HepG2 (cell line): ENCODE measurements around the gene RPS15A. TPM values are rescaled to one million over a fixed set of nuclear protein-coding genes. Genes with fewer than 3 reads are reported as not detected.
A peak's percentile ranks its signal among the peaks of the same experiment; 100 is the strongest.

Experiments used
- ATAC-seq: fragments of 200-7000 bp; cut with Tn5 transposase; 3 replicates; pipeline ENCODE4 v1.9.1; 2020; ENCODE audit warnings: mild to moderate bottlenecking, moderate library complexity
- BruUV-seq: library from RNA; stranded (reverse); fragments of 400-500 nt; replicated peaks from 2 replicates; lab custom pipeline; 2021; lab: Mats Ljungman, UMichigan
- CTCF ChIA-PET: fragments of 300-600 bp; formaldehyde crosslinking; extraction: SDS; loops from one replicate; lab custom pipeline; 2021; ENCODE audit warnings: low total read pairs, inconsistent platforms, low intra/inter-chr PET ratio; lab: Yijun Ruan, JAX
- POLR2A ChIA-PET: fragments of 350-600 bp; sonication (Branson Sonifier 250); formaldehyde crosslinking; loops from one replicate; lab custom pipeline; 2020; ENCODE audit warnings: antibody characterized with exemption, inconsistent platforms; lab: Yijun Ruan, JAX
- DNase-seq: peaks from one replicate; pipeline ENCODE4 v3.0.0-alpha.2; 2015; ENCODE audit warnings: low spot score
- FAIRE-seq: peaks from 3 replicates; lab custom pipeline; 2011; peaks lifted over from hg19 to GRCh38; lab: Jason Lieb, UNC
- H2AFZ ChIP-seq: one replicate; pipeline ENCODE4 v1.6.1; 2011; ENCODE audit warnings: low read length, inconsistent platforms
- H3K27ac ChIP-seq: fragments of 300-600 bp; 3 replicates; pipeline ENCODE4 v1.8.0; 2011; ENCODE audit warnings: mixed run types, mild to moderate bottlenecking, mixed read lengths, low read length, inconsistent platforms; ENCODE audit not compliant: insufficient read depth; ENCODE audit errors: extremely low read length
- H3K27me3 ChIP-seq, 2 experiments: fragments of 200-600 bp in 1 of 2; 2 replicates in 1 of 2; 3 replicates in 1 of 2; pipeline versions ENCODE4 v1.6.0 to v1.8.0; 2011; ENCODE audit warnings: low read length in 2 of 2, mild to moderate bottlenecking in 2 of 2, moderate library complexity in 2 of 2, inconsistent platforms in 1 of 2; ENCODE audit not compliant: insufficient read depth in 2 of 2, control insufficient read depth in 1 of 2
- H3K36me3 ChIP-seq, 2 experiments: fragments of 200-600 bp in 1 of 2; replicated peaks in 1 of 2; 2 replicates in 1 of 2; 3 replicates in 1 of 2; pipeline versions ENCODE4 v1.5.1 to v1.8.0; 2011; ENCODE audit warnings: low read length in 2 of 2, inconsistent platforms in 1 of 2; ENCODE audit not compliant: insufficient read depth in 2 of 2, control insufficient read depth in 1 of 2
- H3K4me1 ChIP-seq: 2 replicates; pipeline ENCODE4 v1.5.1; 2012; ENCODE audit warnings: low read length, inconsistent platforms; ENCODE audit not compliant: insufficient read depth
- H3K4me2 ChIP-seq: 2 replicates; pipeline ENCODE4 v1.6.0; 2011; ENCODE audit warnings: low read depth, low read length, inconsistent platforms
- H3K4me3 ChIP-seq, 3 experiments: fragments of 200-600 bp in 1 of 3; sonication (generic), shearing (Covaris generic) in 1 of 3; replicated peaks in 1 of 3; 2 replicates each; pipeline ENCODE4 v1.5.1; 2011 to 2016; ENCODE audit warnings: low read length in 3 of 3, inconsistent platforms in 2 of 3, low read depth in 2 of 3, mild to moderate bottlenecking in 2 of 3, control low read depth in 1 of 3, mixed read lengths in 1 of 3; ENCODE audit not compliant: insufficient read depth in 1 of 3
- H3K79me2 ChIP-seq: one replicate; pipeline ENCODE4 v1.6.1; 2011; ENCODE audit warnings: low read length, inconsistent platforms; ENCODE audit not compliant: insufficient read depth
- H3K9ac ChIP-seq: 2 replicates; pipeline ENCODE4 v1.6.0; 2011; ENCODE audit warnings: mild to moderate bottlenecking, low read depth, low read length, inconsistent platforms; ENCODE audit not compliant: insufficient read depth
- H3K9me3 ChIP-seq: 2 replicates; pipeline ENCODE4 v1.5.1; 2012; ENCODE audit warnings: mild to moderate bottlenecking, low read length
- H4K20me1 ChIP-seq: 2 replicates; pipeline ENCODE4 v1.6.0; 2011; ENCODE audit warnings: inconsistent platforms, mild to moderate bottlenecking, low read length, moderate library complexity; ENCODE audit not compliant: insufficient read depth
- BORCS8-MEF2B ChIP-seq: sonication (generic); formaldehyde crosslinking; IDR thresholded peaks from 2 replicates; pipeline ENCODE4 v1.8.0; 2022; ENCODE audit warnings: mild to moderate bottlenecking, missing genetic modification reagents
- CTCF ChIP-seq: sonication (generic); formaldehyde crosslinking; IDR thresholded peaks from 2 replicates; pipeline ENCODE4 v1.5.0; 2020; ENCODE audit warnings: mild to moderate bottlenecking, missing genetic modification reagents, moderate library complexity
- MIER3 ChIP-seq: IDR thresholded peaks from 2 replicates; pipeline ENCODE4 v1.6.1; 2016; ENCODE audit warnings: missing compliant biosample characterization, borderline replicate concordance
- RBM22 ChIP-seq: fragments of 200-400 bp; formaldehyde crosslinking; optimal IDR thresholded peaks from 2 replicates; pipeline ENCODE3; 2017; ENCODE audit warnings: mild to moderate bottlenecking, low read length, moderate library complexity
- ZNF121 ChIP-seq: sonication (generic); formaldehyde crosslinking; IDR thresholded peaks from 2 replicates; pipeline ENCODE4 v1.5.0; 2020; ENCODE audit warnings: mild to moderate bottlenecking, missing genetic modification reagents
- ZNF282 ChIP-seq: fragments of 450-650 bp; IDR thresholded peaks from 2 replicates; pipeline ENCODE4 v1.6.1; 2018; ENCODE audit not compliant: partially characterized antibody
- ZNF317 ChIP-seq: sonication (generic); formaldehyde crosslinking; IDR thresholded peaks from 2 replicates; pipeline ENCODE4 v1.5.0; 2020; ENCODE audit warnings: mild to moderate bottlenecking, missing genetic modification reagents
- ZNF841 ChIP-seq: sonication (generic); formaldehyde crosslinking; IDR thresholded peaks from 2 replicates; pipeline ENCODE4 v1.8.1; 2023; ENCODE audit warnings: missing genetic modification reagents, borderline replicate concordance
- WGBS: methylation state at CpG from one replicate; pipeline ENCODE4 v1.1.6; 2017; ENCODE audit warnings: low lambda C conversion rate; 5-methylcytosine and 5-hydroxymethylcytosine counted together
- in situ Hi-C: cut with HindIII; loops from 2 replicates; pipeline ENCODE4 v1.10.0; 2017; ENCODE audit warnings: low pct_unique_long_range_greater_than_20kb; ENCODE audit not compliant: extremely low pct_ligation_motif_present
- intact Hi-C: fragments of 100-400 bp; cut with micrococcal nuclease; formaldehyde crosslinking; loops from one replicate; pipeline ENCODE4 v1.10.0; 2022; ENCODE audit not compliant: unreplicated experiment
- polyA plus RNA-seq, 8 experiments: library from polyadenylated mRNA; depleted of rRNA in 3 of 8; stranded (reverse) in 7 of 8; unstranded in 1 of 8; fragments of >200 nt; fragmentation: Illumina TruSeq in 4 of 8; extraction: Trizol in 4 of 8; gene quantifications; 2 replicates each; pipeline versions ENCODE4 v1.2.1 to v1.2.3, GENCODE V29; 2011 to 2016; ENCODE audit warnings: low read depth in 4 of 8, missing spikeins in 1 of 8, mixed read lengths in 1 of 8; ENCODE audit not compliant: insufficient read depth in 1 of 8
- total RNA-seq, 5 experiments: library from RNA; depleted of rRNA; stranded (reverse); fragments of >200 nt; fragmentation: Illumina TruSeq; extraction: Trizol; gene quantifications; 2 replicates each; pipeline ENCODE4 v1.2.3, GENCODE V29; 2016; ENCODE audit warnings: low read depth in 1 of 5

The RPS15A gene
- total and polyA plus RNA-seq, 2 of the 13 experiments (the other 11 are each of a cell fraction or from before 2014, with no cell fraction given): 5,489 to 9,457 TPM

DNA sequence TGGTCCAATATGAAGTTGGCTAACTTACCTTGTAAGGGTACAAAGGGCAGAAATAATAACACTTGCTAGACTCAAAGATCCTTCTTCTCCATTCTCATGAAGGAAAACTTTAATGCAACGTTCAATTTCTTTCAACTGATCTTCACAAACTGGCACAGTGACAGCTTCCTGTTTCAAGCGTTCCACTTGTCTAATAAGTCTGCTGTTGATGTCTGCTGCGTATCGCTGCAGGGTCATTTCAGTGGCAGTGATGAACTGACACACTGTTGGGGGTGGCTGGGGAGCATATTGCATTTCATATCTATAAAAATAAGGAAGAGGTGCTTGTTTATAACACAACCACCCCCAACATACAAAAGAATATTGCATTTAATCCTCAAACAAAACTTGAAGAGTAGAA, 44.7 kb upstream of the RPS15A start:
- ChIA-PET POLR2A (interaction anchor here (1.7 to 2.3 kb wide), 2 partner anchors 33 to 45 kb away, joined by 5 to 6 read pairs; partner anchors contain the start of genes ARL6IP1 and RPS15A), CTCF (no interaction called here)
- FAIRE-seq: no peak

GRCh38 chr16:18833707-18834505, 43.8 kb upstream of the RPS15A start:
- no peak overlapping the region for H3K4me2 ChIP-seq
- no peak overlapping the region for H2AFZ ChIP-seq
- ChIA-PET CTCF (no interaction called here), POLR2A (interaction anchor here (1.7 to 2.3 kb wide), 2 partner anchors 32 to 44 kb away, joined by 5 to 6 read pairs; partner anchors contain the start of genes ARL6IP1 and RPS15A)
- no peaks in the 10 kb centered on the region for H3K27me3 ChIP-seq
- H4K20me1 ChIP-seq: no peaks in the 10 kb centered on the region
- H3K9me3 ChIP-seq: no peaks in the 10 kb centered on the region
- 96% methylated on average over 9 of the region's 9 CpGs for WGBS
- ATAC-seq (no peak; the same call in 2 of the 3 replicates), DNase-seq (no peak), FAIRE-seq (no peak)
- in situ Hi-C loops (no loop called here), intact Hi-C loops (no loop called here)
- H3K4me3 ChIP-seq: no peak overlapping the region
- BruUV-seq: no TSS peak
- no peak overlapping the region for H3K27ac ChIP-seq
- TF ChIP-seq BORCS8-MEF2B (CRISPR knock-in tag) (no peak), CTCF (0 out of 2 replicates have a peak, but pooled peaks have one; percentile 8), RBM22 (peak; percentile 71), ZNF282 (no peak), MIER3 (CRISPR knock-in tag) (no peak)
- H3K36me3 ChIP-seq: peaks cover 61 to 89% of the 10 kb centered on the region in 2 experiments
- H3K9ac ChIP-seq: no peak overlapping the region
- no peaks in the 10 kb centered on the region for H3K79me2 ChIP-seq
- peaks cover 8% of the 10 kb centered on the region; the same call in 1 of the 2 replicates for H3K4me1 ChIP-seq

More for the DNA sequence above, 44.7 kb upstream of the RPS15A start:
- Histone ChIP-seq H3K79me2 (no peaks in the 10 kb centered on the region), H3K27me3 (no peaks in the 10 kb centered on the region), H2AFZ (no peak overlapping the region), H3K27ac (no peak overlapping the region), H3K9ac (no peak overlapping the region), H3K4me2 (no peak overlapping the region), H3K9me3 (no peaks in the 10 kb centered on the region), H3K4me3 (no peak overlapping the region), H3K36me3 (peaks cover 60 to 88% of the 10 kb centered on the region in 2 experiments), H3K4me1 (peaks cover 8% of the 10 kb centered on the region; the same call in 1 of the 2 replicates), H4K20me1 (no peaks in the 10 kb centered on the region)
- no peak for ATAC-seq
- no peak for DNase-seq
- intact Hi-C loops (loop anchor here (5.0 kb wide), 1 partner anchor 33 kb away; the partner anchor contains the start of gene ARL6IP1), in situ Hi-C loops (no loop called here)
- 97% methylated on average over 4 of the region's 4 CpGs for WGBS
- BruUV-seq: no TSS peak
- TF ChIP-seq ZNF121 (CRISPR knock-in tag) (no peak), RBM22 (peak; percentile 68), ZNF317 (peak; percentile 98), ZNF841 (CRISPR knock-in tag) (0 out of 2 replicates have a peak, but pooled peaks have one; percentile 6)
